ENCODE measurements around the gene SUN1.

DNA sequence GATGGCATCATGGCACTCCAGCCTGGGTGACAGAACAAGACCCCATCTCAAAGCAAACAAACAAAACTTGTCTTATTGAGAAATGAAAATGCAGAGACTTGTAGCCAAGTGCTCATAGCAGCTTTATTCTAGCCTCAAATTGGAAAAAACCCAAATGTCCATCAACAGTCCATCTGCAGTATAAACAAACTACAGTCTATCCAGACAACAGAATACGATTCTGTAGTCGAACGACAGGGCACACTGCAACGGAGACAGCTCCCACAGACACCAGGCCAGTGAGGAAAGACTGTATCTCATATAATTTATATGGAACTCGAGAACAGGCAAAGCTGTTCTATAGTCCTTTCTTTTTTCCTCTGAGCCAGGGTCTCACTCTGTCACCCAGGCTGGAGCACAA lies 40.8 kb upstream of the SUN1 start:
- TF ChIP-seq POLR2A (IDR thresholded peaks at IDR 0.05), result no peak
- TF ChIP-seq, protein P1, sequence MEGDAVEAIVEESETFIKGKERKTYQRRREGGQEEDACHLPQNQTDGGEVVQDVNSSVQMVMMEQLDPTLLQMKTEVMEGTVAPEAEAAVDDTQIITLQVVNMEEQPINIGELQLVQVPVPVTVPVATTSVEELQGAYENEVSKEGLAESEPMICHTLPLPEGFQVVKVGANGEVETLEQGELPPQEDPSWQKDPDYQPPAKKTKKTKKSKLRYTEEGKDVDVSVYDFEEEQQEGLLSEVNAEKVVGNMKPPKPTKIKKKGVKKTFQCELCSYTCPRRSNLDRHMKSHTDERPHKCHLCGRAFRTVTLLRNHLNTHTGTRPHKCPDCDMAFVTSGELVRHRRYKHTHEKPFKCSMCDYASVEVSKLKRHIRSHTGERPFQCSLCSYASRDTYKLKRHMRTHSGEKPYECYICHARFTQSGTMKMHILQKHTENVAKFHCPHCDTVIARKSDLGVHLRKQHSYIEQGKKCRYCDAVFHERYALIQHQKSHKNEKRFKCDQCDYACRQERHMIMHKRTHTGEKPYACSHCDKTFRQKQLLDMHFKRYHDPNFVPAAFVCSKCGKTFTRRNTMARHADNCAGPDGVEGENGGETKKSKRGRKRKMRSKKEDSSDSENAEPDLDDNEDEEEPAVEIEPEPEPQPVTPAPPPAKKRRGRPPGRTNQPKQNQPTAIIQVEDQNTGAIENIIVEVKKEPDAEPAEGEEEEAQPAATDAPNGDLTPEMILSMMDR (IDR thresholded peaks at IDR 0.05), result no peak
- no peak for TF ChIP-seq POLR2AphosphoS5 (IDR thresholded peaks at IDR 0.05)

All from breast epithelium (tissue), 3 donors.